Testis (tissue), 2 donors: Measurements from ENCODE around the gene DCTD.

Experiments used
- CTCF ChIP-seq, 3 experiments: fragments of 450-650 bp in 2 of 3; fragments of 200-600 bp in 1 of 3; sonication (generic) in 1 of 3; IDR thresholded peaks; one replicate each; pipeline ENCODE4 v1.5.1; 2016 to 2019; ENCODE audit warnings: antibody characterized with exemption in 3 of 3, mild to moderate bottlenecking in 2 of 3, moderate library complexity in 1 of 3
- POLR2A ChIP-seq: fragments of 450-650 bp; IDR thresholded peaks from one replicate; pipeline ENCODE4 v1.6.1; 2017; ENCODE audit warnings: antibody characterized with exemption, mild to moderate bottlenecking, moderate library complexity

GRCh38 chr4:182885738-182886077, 31.5 kb downstream of the DCTD start:
- no peak for TF ChIP-seq CTCF (IDR thresholded peaks at IDR 0.05)
- TF ChIP-seq POLR2A: no peak
